HT1080 (cell line): ENCODE data around the gene CDC42BPB. TPM values are rescaled to one million over a fixed set of nuclear protein-coding genes. Genes with fewer than 3 reads are reported as not detected.
"Not testable (repeated sequence)": the region's sequence is repeated elsewhere in the genome, so short reads cannot be mapped to it uniquely, and the experiment has no call there.

Source experiments
- DNase-seq: peaks from one replicate; pipeline ENCODE4 v3.0.0-alpha.2; 2015; ENCODE audit warnings: low read depth
- total RNA-seq: library from RNA; depleted of rRNA; stranded (reverse); fragments of >200 nt; shearing (Covaris generic); gene quantifications from 2 replicates; pipeline ENCODE4 v1.2.3, GENCODE V29; 2014

CDC42BPB gene
- total RNA-seq, 1 experiment from 2014 or later: 54.3 TPM

GRCh38 chr14:102902086-102902485 lies 155.3 kb downstream of the CDC42BPB start:
- DNase-seq: no peak

GRCh38 chr14:102901633-102902032 lies 155.7 kb downstream of the CDC42BPB start:
- DNase-seq: no peak

DNA sequence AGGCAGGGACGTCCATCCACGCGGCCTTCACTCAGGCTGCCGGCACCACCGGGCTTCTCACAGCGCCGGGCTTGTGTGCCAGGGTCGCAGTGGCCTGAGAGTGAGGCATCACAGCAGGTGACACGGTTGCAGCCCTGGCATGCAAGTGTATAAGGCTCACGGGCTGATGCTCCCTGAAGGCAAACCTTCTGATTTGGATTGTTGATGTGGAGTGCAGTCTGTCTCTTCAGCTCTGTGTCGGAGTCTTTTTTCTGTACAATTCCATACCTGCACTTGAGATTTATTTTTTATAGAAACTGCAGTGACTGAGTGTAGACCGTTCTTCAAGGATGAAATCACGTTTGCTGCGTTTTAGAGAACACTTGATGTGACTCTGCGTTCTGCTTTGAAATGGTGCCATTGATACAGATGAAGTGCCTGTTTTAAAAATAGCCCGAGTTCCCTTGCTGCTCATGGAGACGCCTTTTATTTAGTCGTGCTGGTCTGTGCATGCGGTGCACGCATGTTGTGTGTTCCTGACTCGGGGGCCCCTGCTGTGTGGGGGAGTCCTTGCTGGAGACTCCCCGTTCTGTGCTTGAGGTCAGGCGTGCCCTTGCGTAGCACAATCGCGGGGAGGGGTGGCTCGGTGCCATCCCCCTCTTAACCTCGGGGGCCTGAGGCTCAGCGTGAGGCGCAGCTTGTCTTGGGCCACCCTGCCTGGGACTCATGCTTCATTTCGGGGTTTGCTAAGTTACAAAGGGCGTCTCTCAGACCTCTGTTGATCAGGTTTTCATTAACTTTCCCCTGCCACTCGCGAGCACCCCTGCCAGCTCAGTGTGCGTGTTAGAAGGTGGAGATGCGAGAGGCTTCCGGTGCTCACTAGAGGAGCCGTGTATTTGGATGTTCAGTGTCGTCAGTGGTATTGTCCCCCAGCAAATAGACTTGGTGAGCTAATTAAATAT lies 156.4 kb downstream of the CDC42BPB start:
- DNase-seq: no peak

GRCh38 chr14:102899516-102899900 lies 157.8 kb downstream of the CDC42BPB start:
- DNase-seq: no peak

GRCh38 chr14:102898776-102899515 lies 158.4 kb downstream of the CDC42BPB start:
- no peak for DNase-seq

DNA sequence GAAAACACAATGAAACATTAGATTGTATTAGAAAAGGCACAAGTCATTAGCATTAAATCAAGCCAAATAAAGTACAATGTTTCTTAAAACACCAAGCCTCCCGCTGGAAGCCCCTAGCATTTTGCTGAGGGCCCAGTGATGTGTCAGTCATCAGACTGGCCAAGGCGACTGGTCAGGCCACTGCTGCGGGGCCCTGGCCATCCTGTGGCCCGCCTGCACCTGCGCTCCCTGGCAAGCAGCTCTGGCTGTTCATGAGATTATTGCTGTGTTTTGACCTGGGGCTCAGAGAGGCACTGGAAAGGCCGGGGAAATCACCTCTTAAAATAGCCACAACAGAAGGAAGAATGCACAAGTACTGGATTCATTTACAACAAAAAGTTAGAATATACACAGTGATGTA lies 159.1 kb downstream of the CDC42BPB start:
- DNase-seq: no peak

- no peak for DNase-seq
Measured at GRCh38 chr14:102897299-102898027, 159.9 kb downstream of the CDC42BPB start.

GRCh38 chr14:102896735-102897134 lies 160.6 kb downstream of the CDC42BPB start:
- not testable (repeated sequence) for DNase-seq

GRCh38 chr14:102893452-102893851 lies 163.9 kb downstream of the CDC42BPB start:
- DNase-seq: no peak

DNA sequence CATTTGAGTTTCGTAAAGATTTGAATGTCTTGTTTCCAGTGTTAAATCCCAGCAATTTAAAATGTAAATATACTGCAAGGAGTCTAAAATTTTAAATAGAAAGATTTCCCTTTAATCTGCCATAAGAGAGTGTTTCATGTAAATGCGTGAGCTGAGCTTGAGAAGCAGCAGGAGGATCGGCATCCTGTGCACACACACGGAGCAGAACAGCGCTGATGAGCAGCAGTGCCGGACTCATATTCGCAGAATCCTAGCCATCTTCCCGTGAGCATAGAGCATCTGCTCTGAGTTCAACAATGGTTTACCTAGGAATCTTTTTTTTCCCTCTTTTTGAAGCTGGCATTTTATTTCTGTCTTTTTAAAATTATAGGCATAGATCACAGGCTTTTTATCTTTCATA lies 164.7 kb downstream of the CDC42BPB start:
- no peak for DNase-seq

GRCh38 chr14:102891556-102891955 lies 165.8 kb downstream of the CDC42BPB start:
- no peak for DNase-seq

DNA sequence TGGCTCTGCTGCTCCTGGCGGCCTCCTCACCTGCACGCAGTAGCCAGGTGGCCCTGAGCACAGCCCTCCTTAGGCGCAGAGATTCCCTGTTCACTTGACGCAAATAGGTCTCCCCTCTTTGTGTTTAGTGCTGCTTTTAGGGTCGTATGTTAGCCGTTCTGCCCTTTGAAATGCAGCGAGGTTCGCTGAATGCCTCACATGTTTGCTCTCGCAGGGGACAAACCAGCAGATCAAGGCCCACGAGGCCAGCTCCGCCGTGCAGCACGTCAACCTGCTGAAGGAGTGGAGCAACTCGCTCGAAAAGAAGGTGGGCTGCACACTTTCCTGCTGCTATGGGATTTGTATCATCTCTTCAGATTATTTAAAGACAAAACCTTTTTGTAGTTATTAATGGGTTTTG lies 166.2 kb downstream of the CDC42BPB start:
- no peak for DNase-seq

GRCh38 chr14:102889615-102890014 lies 167.7 kb downstream of the CDC42BPB start:
- DNase-seq: no peak

- DNase-seq: no peak
Measured at GRCh38 chr14:102888748-102889147, 168.6 kb downstream of the CDC42BPB start.

GRCh38 chr14:102885737-102886447 lies 171.5 kb downstream of the CDC42BPB start:
- no peak for DNase-seq

- no peak for DNase-seq
Measured at GRCh38 chr14:102883554-102883953, 173.8 kb downstream of the CDC42BPB start.

GRCh38 chr14:102883089-102883541 lies 174.2 kb downstream of the CDC42BPB start:
- DNase-seq: no peak
